ENCODE data around the gene DEF6. TPM values are rescaled to one million over a fixed set of nuclear protein-coding genes. Genes with fewer than 3 reads are reported as not detected.
A peak's percentile ranks its signal among the peaks of the same experiment; 100 is the strongest.

DEF6 gene
- polyA plus RNA-seq, 1 experiment = 2.5 TPM

DNA sequence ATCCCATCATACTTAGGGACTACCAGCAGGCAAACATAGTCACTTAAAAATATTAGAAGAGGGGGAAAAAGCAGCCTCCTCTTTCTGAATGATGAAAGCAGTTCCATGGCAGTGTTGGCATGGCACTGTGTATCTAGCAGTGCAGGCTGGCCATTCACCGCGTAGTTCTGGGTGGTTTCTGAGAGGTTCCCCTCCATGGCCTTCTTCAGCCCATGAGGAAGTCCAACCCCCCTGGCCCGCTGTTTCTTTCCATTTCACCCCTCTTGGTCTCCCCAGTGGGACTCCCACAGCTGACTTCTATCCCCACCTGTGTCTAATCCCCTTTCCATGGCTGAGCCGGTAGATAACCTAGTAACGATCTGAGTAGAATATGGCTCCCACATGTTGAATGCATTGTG is 61.7 kb downstream of the DEF6 start:
- ChIA-PET POLR2A (no interaction called here), CTCF (no interaction called here)
- Histone ChIP-seq H3K9me3 (ENCODE audit: control insufficient read depth, insufficient read depth, low read length) (no peaks in the 10 kb centered on the region), H3K27ac (ENCODE audit: low read depth, low read length) (no peak overlapping the region), H3K27me3 (ENCODE audit: control insufficient read depth, insufficient read depth, low read length) (no peaks in the 10 kb centered on the region), H3K4me3 (ENCODE audit: low read depth, low read length) (no peak overlapping the region)
- TF ChIP-seq, protein P1, sequence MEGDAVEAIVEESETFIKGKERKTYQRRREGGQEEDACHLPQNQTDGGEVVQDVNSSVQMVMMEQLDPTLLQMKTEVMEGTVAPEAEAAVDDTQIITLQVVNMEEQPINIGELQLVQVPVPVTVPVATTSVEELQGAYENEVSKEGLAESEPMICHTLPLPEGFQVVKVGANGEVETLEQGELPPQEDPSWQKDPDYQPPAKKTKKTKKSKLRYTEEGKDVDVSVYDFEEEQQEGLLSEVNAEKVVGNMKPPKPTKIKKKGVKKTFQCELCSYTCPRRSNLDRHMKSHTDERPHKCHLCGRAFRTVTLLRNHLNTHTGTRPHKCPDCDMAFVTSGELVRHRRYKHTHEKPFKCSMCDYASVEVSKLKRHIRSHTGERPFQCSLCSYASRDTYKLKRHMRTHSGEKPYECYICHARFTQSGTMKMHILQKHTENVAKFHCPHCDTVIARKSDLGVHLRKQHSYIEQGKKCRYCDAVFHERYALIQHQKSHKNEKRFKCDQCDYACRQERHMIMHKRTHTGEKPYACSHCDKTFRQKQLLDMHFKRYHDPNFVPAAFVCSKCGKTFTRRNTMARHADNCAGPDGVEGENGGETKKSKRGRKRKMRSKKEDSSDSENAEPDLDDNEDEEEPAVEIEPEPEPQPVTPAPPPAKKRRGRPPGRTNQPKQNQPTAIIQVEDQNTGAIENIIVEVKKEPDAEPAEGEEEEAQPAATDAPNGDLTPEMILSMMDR (IDR thresholded peaks at IDR 0.05; ENCODE audit: low read depth, low read length) = no peak
- no peak for DNase-seq (ENCODE audit: low read depth, low spot score)

DNA sequence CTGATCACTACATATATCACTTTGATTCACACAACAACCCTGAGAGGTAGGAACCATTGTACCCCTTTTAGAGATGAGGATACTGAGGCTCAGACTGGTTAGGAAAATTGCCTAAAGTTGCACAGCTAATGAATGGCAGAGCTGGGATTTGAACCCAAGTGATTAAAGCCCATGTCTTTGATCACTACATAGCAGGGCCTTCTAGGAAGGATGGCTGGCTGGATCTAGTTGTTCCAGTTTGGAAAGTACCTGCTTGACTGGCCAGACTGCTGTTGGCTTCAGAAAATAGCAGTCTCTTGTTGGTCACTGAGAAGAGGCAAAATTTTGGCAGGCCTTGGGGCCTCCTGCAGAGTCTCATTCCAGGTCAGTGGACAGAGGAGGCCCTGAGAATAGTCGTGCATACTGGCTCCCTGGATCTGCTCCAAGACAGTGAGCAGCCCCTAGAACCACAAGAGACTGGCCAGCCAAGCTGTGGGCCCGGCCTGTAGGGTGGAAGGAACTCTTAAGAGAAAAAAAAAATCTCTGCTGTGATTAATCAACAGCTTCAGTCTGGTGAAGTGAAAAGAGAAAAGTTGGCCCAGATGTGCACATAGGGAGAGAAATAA is 62.2 kb downstream of the DEF6 start:
- Histone ChIP-seq H3K4me3 (ENCODE audit: low read depth, low read length) (no peak overlapping the region), H3K9me3 (ENCODE audit: control insufficient read depth, insufficient read depth, low read length) (no peaks in the 10 kb centered on the region), H3K27ac (ENCODE audit: low read depth, low read length) (peak overlapping the region; percentile 31), H3K27me3 (ENCODE audit: control insufficient read depth, insufficient read depth, low read length) (no peaks in the 10 kb centered on the region)
- ChIA-PET POLR2A (interaction anchor here (0.6 kb wide), 1 partner anchor 65 kb away, joined by 3 read pairs; no protein-coding TSS in a partner anchor), CTCF (interaction anchor here (1.9 kb wide), 1 partner anchor 18 kb away, joined by 6 read pairs; the partner anchor contains the start of gene PPARD)
- TF ChIP-seq, protein P1 (IDR thresholded peaks at IDR 0.05; ENCODE audit: low read depth, low read length) = no peak
- no peak for DNase-seq (ENCODE audit: low read depth, low spot score)

DNA sequence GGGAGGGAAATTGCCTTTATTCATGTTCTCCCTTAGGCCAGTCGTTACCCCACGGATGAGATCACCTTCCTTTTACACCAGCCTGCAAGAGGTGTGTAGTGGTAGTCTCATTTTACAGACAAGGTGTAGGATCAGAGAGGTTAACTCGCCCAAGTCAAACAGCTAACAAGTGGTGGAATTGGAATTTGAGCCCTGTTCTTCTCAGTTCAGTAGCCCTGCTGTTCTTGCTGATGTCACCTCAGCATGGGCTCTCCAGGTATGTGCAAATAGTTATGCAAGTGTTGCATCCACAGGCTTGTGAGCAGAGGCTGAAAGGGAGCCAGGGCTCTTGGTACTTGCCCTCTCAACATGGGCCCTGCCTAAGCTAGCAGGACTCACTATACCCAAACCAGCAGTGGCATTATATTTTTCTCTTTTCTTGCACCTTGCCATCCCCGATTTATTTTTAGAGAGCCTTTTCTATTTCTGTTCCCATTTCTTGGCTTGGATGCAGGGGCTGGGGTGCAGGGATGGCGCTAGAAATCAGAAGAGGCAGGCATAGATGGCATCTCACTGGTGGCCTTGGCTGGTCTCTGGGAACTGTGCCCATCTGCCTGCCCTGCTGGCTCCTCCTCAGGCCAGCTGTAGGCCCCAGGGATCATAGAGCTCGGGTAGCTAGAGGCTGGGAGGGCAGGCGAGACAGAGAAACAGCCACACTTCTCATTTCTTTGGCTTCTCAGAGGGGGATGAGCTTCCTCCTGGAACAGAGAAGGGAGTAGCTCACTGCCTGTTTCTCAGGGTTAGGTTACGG is 62.9 kb downstream of the DEF6 start:
- no peak for DNase-seq (ENCODE audit: low read depth, low spot score)
- H3K9me3 ChIP-seq (ENCODE audit: control insufficient read depth, insufficient read depth, low read length) = no peaks in the 10 kb centered on the region
- ChIA-PET CTCF (interaction anchor here (0.5 to 1.9 kb wide), 4 partner anchors 9 to 107 kb away, joined by 3 to 8 read pairs (median 4); partner anchors contain the start of gene PPARD), POLR2A (interaction anchor here (0.6 kb wide), 1 partner anchor 65 kb away, joined by 3 read pairs; no protein-coding TSS in a partner anchor)
- H3K27me3 ChIP-seq (ENCODE audit: control insufficient read depth, insufficient read depth, low read length) = no peaks in the 10 kb centered on the region
- no peak overlapping the region for H3K27ac ChIP-seq (ENCODE audit: low read depth, low read length)
- H3K4me3 ChIP-seq (ENCODE audit: low read depth, low read length) = no peak overlapping the region
- TF ChIP-seq, protein P1 (IDR thresholded peaks at IDR 0.05; ENCODE audit: low read depth, low read length) = no peak

DNA sequence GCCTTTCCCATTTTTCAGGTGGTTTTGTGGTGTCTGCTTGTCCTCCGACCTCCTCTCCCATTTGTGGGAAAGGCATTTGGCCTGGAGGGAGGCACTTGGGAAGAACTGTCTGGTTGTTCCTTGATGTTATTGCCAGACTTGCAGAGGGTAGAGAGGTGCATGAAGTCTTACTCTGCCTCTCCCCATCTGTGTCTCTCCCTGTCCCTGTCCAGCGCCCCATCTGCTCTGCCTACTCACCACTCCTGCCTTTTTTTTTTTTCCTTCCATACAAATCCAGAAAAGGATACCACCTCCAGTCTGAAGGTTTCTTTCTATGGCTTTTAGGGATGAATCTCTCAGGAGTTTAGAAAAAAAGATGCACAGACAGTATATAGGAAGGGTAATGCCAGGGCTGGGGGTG is 64.6 kb downstream of the DEF6 start:
- ChIA-PET CTCF (interaction anchor here (0.6 to 1.6 kb wide), 2 partner anchors 20 to 105 kb away, joined by 3 to 4 read pairs; partner anchors contain the start of gene PPARD), POLR2A (no interaction called here)
- H3K4me3 ChIP-seq (ENCODE audit: low read depth, low read length) = no peak overlapping the region
- no peak overlapping the region for H3K27ac ChIP-seq (ENCODE audit: low read depth, low read length)
- TF ChIP-seq, protein P1 (IDR thresholded peaks at IDR 0.05; ENCODE audit: low read depth, low read length) = no peak
- no peak for DNase-seq (ENCODE audit: low read depth, low spot score)
- no peaks in the 10 kb centered on the region for H3K9me3 ChIP-seq (ENCODE audit: control insufficient read depth, insufficient read depth, low read length)
- no peaks in the 10 kb centered on the region for H3K27me3 ChIP-seq (ENCODE audit: control insufficient read depth, insufficient read depth, low read length)

DNA sequence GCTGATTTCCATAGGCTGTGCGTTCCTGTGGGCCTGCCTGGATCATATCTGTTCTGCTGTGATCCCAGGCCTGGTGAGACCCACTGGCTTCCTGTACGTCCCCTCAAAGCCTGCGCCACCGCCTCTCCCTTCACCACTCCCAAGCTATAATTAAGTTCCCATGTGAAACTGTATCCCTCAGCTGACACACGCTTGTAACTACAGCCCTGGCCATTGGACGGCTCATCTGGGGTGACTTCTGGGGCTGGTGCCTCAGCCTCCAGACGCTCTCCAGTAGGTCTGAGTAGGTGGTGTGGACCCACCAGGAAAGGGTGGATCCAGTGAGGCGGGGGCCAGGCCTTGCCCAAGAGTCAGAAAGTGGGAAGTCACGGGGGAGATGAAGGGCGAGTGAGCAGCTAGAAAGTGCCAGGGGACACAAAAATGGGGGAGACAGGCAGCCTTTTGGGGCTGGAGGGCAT is 65.7 kb downstream of the DEF6 start:
- CTCF ChIA-PET = interaction anchor here (0.8 kb wide), 1 partner anchor 52 kb away, joined by 3 read pairs; no protein-coding TSS in a partner anchor
- no peak for DNase-seq (ENCODE audit: low read depth, low spot score)

More for the DNA sequence above, 65.7 kb downstream of the DEF6 start:
- Histone ChIP-seq H3K9me3 (ENCODE audit: control insufficient read depth, insufficient read depth, low read length) (no peaks in the 10 kb centered on the region), H3K27ac (ENCODE audit: low read depth, low read length) (peak overlapping the region; percentile 2), H3K4me3 (ENCODE audit: low read depth, low read length) (no peak overlapping the region), H3K27me3 (ENCODE audit: control insufficient read depth, insufficient read depth, low read length) (no peaks in the 10 kb centered on the region)
- POLR2A ChIA-PET = no interaction called here
- TF ChIP-seq, protein P1 (IDR thresholded peaks at IDR 0.05; ENCODE audit: low read depth, low read length) = no peak

Measured in AG04450 (cell line).